HG03066 (cell line): ENCODE measurements around the gene DNAJC16.
"Not testable (repeated sequence)": the region's sequence is repeated elsewhere in the genome, so short reads cannot be mapped to it uniquely, and the experiment has no call there.

Experiments used
- ATAC-seq: cut with Tn5 transposase; IDR thresholded peaks from one replicate; pipeline ENCODE4 v1.9.1; 2021; ENCODE audit warnings: low read depth; ENCODE audit not compliant: unreplicated experiment

Gene DNAJC16

GRCh38 chr1:15578921-15579682, 52.5 kb downstream of the DNAJC16 start:
- no peak for ATAC-seq

GRCh38 chr1:15579683-15580047, 53.0 kb downstream of the DNAJC16 start:
- no peak for ATAC-seq

DNA sequence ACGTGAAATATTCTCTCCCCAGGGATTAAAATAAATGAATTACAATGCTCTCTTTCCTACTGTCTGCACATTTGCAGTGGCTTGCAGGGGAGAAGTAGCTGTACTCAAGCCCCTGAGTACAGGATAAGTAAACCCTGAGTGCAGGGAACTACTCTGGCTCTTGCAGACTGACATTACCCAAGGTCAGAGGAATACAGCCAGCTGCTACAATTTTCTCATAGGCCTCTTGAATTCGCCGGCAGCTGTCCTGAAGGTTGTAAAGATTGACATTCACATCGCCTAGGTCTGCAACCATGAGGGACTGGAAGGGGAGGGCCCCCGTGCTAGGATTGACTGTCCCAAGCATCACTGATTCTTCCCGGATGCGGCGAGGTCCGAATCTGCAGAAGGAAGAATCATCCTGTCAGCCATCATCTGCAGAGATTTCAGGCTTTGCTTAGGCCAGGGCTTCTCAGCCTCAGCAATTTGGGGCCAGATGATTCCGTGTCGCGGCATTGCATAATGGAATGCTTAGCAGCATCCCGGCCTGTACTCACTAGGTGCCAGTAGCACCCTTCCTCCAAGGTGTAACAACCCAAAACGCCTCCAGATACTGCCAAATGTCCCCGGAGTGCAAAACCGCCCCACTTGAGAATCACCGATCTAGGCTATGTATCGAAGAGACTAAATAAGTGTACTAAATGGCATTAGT, 56.5 kb downstream of the DNAJC16 start:
- no peak for ATAC-seq

DNA sequence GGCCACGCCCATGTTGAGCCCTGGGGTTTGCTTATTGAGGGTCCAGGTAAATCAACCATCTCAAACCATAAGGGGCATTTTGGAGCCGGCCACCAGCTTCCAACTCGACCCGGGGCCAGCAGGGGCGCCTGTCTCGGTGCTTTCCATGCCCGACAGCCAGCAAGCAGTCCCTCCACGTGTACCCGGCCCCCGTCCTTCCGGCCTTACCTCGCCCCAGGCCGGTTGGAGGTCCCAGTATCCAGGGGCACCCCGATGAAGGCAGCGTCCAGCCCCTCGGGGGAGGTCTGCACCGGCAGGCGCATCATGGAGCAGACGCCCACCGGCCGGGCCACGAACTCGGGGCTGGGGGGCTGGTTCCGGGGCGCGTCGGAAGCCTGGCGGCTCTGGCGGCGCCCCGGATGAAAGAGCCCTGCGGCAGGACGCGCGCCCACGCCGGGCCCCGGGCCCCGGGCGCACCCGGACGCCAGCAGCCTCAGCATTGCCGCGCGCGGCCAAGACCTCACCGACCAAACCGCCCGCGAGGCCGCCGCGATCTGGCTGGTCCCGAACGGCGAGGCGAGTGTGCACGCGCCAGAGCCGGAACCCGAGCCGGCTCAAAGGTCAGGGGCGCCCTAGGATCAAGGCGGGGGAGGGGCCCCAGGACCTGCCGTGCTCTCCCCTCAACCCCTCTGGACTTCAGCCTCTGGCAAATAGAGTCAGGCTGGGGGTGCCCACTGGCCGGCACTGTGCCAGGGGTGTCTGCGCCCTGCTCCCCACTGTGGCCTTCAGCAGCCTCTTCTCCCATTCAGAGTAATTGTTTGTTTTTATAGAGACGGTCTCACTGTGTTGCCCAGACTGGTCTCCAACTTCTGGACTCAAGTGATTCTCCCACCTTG, 58.1 kb downstream of the DNAJC16 start, which contains the start of gene AGMAT:
TSS of gene AGMAT (minus strand) at position 563 of the 875 bp plus-strand sequence. CDS start at position 479, 84 bp downstream.
- ATAC-seq = no peak

GRCh38 chr1:15592285-15592684, 65.6 kb downstream of the DNAJC16 start:
- no peak for ATAC-seq

- no peak for ATAC-seq
Measured at GRCh38 chr1:15595809-15596617, 69.4 kb downstream of the DNAJC16 start.

DNA sequence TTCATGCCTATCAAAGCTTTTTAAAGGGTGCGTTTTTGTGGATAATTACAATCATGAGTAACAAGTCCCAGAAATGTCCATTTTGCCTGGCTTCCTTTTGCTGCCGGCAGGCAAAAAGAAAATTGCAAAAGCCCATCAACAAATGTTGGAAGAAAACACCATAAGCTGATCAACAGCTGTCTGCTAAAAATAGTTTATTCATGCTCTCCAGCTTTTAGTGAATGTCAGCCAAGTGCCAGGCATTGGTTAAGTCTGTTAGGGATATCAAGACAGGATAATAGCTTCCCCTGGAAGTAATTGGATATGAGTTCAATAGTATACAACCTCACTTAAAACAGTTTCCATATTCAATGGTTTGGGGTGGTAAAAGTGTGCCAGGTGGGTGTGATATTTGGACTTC, 71.8 kb downstream of the DNAJC16 start:
- ATAC-seq = no peak

GRCh38 chr1:15603050-15603965, 76.7 kb downstream of the DNAJC16 start:
- ATAC-seq = peak; percentile 91

- ATAC-seq = not testable (repeated sequence)
Measured at GRCh38 chr1:15603966-15604282, 77.3 kb downstream of the DNAJC16 start.

DNA sequence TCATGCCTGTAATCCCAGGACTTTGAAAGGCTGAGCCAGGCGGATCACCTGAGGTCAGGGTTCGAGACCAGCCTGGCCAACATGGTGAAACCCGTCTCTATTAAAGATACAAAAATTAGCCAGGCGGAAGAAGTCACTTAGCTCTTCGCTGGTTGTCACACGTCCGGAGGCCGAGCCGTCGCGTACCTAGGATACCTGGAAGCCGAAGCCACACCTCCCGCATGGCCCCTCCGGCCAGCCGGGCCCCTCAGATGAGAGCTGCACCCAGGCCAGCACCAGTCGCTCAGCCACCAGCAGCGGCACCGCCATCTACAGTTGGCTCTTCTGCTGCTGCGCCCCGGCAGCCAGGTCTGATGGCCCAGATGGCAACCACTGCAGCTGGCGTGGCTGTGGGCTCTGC, 77.8 kb downstream of the DNAJC16 start:
- ATAC-seq = not testable (repeated sequence)

- ATAC-seq = no peak
Measured at GRCh38 chr1:15605398-15606383, 79.0 kb downstream of the DNAJC16 start.

- no peak for ATAC-seq
Measured at GRCh38 chr1:15609631-15610030, 83.0 kb downstream of the DNAJC16 start.

GRCh38 chr1:15610167-15610566, 83.5 kb downstream of the DNAJC16 start:
- no peak for ATAC-seq

DNA sequence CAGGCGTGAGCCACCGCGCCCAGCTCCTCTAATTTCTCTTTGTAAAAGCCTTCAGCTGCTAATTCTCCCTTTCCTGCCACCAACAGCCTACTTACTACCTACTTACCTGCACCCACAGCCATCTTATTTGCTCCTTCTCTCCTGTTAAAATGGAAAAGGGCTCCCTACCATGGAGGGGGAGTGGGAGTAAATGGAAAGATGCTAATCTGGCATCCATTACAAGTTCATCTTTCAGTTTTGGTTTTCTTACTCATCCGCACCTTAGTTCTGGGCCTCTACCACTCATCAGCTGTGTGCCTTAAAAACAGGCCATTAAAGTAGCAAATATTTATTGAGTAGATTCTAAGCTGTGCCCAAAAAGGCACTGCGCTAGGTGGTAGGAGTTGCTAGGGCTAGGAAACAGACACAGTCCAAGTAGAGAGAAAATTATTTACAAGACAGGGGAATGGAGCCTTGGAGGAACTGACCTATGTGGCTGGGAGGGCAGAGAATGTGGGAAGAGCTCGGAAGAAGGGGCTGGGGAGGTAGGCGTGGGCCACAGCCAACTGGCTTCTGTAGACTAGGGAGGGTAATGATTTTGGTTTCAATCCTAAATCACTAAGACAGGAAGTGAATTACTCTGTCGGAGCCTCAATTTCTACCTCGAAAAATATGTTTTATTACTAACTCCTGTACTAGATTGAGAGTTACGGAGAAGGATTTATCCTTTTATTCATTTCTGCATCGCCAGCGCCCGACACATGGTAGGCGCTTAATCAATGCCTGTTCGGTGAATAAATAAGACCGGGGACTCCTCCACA, 89.9 kb downstream of the DNAJC16 start:
- ATAC-seq = peak; percentile 18

DNA sequence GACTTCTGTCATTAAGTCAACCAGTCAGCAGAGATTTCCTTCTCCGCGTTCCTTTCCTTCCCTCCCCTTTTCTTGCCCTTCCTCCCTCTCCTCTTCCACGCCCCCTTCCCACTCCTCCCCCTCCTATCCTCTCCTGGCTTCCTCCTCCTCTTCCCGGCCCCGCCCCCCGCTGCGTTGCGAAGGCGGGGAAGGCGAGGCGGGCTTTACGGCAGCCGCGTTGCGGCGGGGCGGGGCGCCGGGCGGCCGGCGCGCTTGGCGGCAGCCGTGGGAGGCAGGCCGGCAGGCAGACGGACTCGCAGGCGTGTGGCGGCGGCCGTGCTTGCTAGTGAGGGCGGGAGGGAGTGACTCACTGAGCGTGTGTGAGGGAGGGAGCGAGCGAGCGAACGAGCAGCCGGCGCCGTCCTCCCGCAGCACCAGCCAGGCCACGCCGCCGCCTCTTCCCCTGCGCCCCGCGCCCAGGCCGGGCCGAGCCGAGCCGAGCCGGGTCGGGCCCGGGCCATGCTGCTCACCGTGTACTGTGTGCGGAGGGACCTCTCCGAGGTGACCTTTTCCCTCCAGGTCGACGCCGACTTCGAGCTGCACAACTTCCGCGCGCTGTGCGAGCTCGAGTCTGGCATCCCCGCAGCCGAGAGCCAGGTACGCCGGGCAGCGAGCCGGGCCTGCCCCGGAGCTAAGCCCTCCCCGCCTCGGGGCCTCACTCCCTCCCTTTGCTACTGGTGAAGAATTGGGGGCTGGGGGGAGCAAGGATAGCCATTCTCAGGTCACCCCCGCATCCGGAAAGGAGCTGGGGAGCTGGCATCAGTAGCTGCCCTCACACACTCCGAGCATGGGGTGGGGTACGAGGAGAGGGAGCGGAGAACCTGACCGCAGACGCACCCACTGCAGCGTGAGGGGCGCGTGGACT, 90.8 kb downstream of the DNAJC16 start, which contains the start of gene DDI2:
TSS of gene DDI2 (plus strand) at position 286 of the 904 bp plus-strand sequence. CDS start at position 499, 213 bp downstream.
- ATAC-seq = peak; percentile 57

GRCh38 chr1:15618077-15618654, 91.5 kb downstream of the DNAJC16 start:
- ATAC-seq = peak; percentile 38
